GM12878 (cell line): Measurements from ENCODE around the gene MAOA. TPM values are rescaled to one million over a fixed set of nuclear protein-coding genes. Genes with fewer than 3 reads are reported as not detected.

ENCODE experiments used
- ATAC-seq: fragments of 200-7000 bp; cut with Tn5 transposase; 3 replicates; pipeline ENCODE4 v1.9.1; 2020; ENCODE audit warnings: mild to moderate bottlenecking, moderate library complexity
- BruUV-seq: library from RNA; stranded (reverse); fragments of 400-500 nt; replicated peaks from 2 replicates; lab custom pipeline; 2021; lab: Mats Ljungman, UMichigan
- CTCF ChIA-PET: fragments of 300-600 bp; sonication (Branson Sonifier 250); formaldehyde crosslinking; extraction: SDS; loops from one replicate; lab custom pipeline; 2021; ENCODE audit warnings: inconsistent platforms; lab: Yijun Ruan, JAX
- POLR2A ChIA-PET: fragments of 350-600 bp; formaldehyde crosslinking; extraction: SDS; loops from one replicate; lab custom pipeline; 2021; ENCODE audit warnings: inconsistent platforms; lab: Charles Lee
- RAD21 ChIA-PET: fragments of 300-600 bp; sonication (Branson Sonifier 250); formaldehyde crosslinking; loops from one replicate; lab custom pipeline; 2023; ENCODE audit warnings: antibody characterized with exemption; ENCODE audit not compliant: unreplicated experiment; lab: Charles Lee
- SMC1A ChIA-PET: fragments of 300-600 bp; sonication (Branson Sonifier 250); formaldehyde crosslinking; loops from one replicate; lab custom pipeline; 2023; ENCODE audit not compliant: unreplicated experiment, uncharacterized antibody; lab: Charles Lee
- DNase-seq: peaks from one replicate; pipeline ENCODE4 v3.0.0-alpha.2; 2011; ENCODE audit warnings: low read depth, low spot score
- FAIRE-seq: peaks from 3 replicates; lab custom pipeline; 2011; peaks lifted over from hg19 to GRCh38; lab: Jason Lieb, UNC
- H2AFZ ChIP-seq: 2 replicates; pipeline ENCODE4 v1.6.0; 2011; ENCODE audit warnings: low read depth, low read length, control low read depth; ENCODE audit not compliant: control insufficient read depth
- H3K27ac ChIP-seq: 2 replicates; pipeline ENCODE4 v1.5.1; 2011; ENCODE audit warnings: control low read depth; ENCODE audit not compliant: control insufficient read depth, insufficient read depth
- H3K27me3 ChIP-seq, 2 experiments: replicated peaks in 1 of 2; 2 replicates each; pipeline versions ENCODE4 v1.6.0 to v1.6.1; 2011; ENCODE audit warnings: low read length in 1 of 2; ENCODE audit not compliant: control insufficient read depth in 2 of 2, insufficient read depth in 2 of 2
- H3K36me3 ChIP-seq, 2 experiments: 2 replicates each; pipeline ENCODE4 v1.5.1; 2011; ENCODE audit warnings: low read length in 1 of 2; ENCODE audit not compliant: control insufficient read depth in 2 of 2, insufficient read depth in 2 of 2
- H3K4me1 ChIP-seq: 2 replicates; pipeline ENCODE4 v1.6.1; 2011; ENCODE audit warnings: mild to moderate bottlenecking, low read length, moderate library complexity, mixed read lengths; ENCODE audit not compliant: control insufficient read depth, insufficient read depth
- H3K4me2 ChIP-seq: 2 replicates; pipeline ENCODE4 v1.6.0; 2011; ENCODE audit warnings: control low read depth; ENCODE audit not compliant: control insufficient read depth, insufficient read depth
- H3K4me3 ChIP-seq: fragments of 200-600 bp; sonication (generic); 2 replicates; pipeline ENCODE4 v1.5.1; 2016
- H3K79me2 ChIP-seq: 2 replicates; pipeline ENCODE4 v1.6.0; 2011; ENCODE audit warnings: low read length; ENCODE audit not compliant: control insufficient read depth, insufficient read depth
- H3K9ac ChIP-seq: 2 replicates; pipeline ENCODE4 v1.8.0; 2011; ENCODE audit warnings: low read length, control low read depth, mixed read lengths; ENCODE audit not compliant: control insufficient read depth, insufficient read depth
- H3K9me3 ChIP-seq: replicated peaks from 3 replicates; pipeline ENCODE4 v1.5.1; 2011; ENCODE audit warnings: mild to moderate bottlenecking, low read length; ENCODE audit not compliant: control insufficient read depth, insufficient read depth
- H4K20me1 ChIP-seq: 2 replicates; pipeline ENCODE4 v1.6.0; 2011; ENCODE audit not compliant: control insufficient read depth, insufficient read depth
- CBX5 ChIP-seq: sonication (generic); IDR thresholded peaks from 2 replicates; pipeline ENCODE4 v1.6.1; 2016; ENCODE audit warnings: low read depth, moderate library complexity, mild to moderate bottlenecking, inconsistent platforms
- EP300 ChIP-seq, 2 experiments: fragments of 150-350 bp in 1 of 2; IDR thresholded peaks; 2 replicates each; pipeline ENCODE4 v1.6.1; 2011 to 2012; ENCODE audit warnings: low read depth in 2 of 2, low read length in 2 of 2, borderline replicate concordance in 1 of 2, improper control_type of control experiment in 1 of 2, inconsistent platforms in 1 of 2; ENCODE audit not compliant: control insufficient read depth in 1 of 2
- FOS ChIP-seq: IDR thresholded peaks from 3 replicates; pipeline ENCODE4 v1.6.1; 2011; ENCODE audit warnings: borderline replicate concordance; ENCODE audit not compliant: insufficient read length; ENCODE audit errors: extremely low read depth
- JUND ChIP-seq: IDR thresholded peaks from 2 replicates; pipeline ENCODE4 v1.6.1; 2012; ENCODE audit warnings: low read depth, mild to moderate bottlenecking, low read length, improper control_type of control experiment, moderate library complexity
- PBX3 ChIP-seq: IDR thresholded peaks from 2 replicates; pipeline ENCODE4 v1.6.1; 2011; ENCODE audit warnings: mild to moderate bottlenecking, low read depth, low read length, moderate library complexity; ENCODE audit not compliant: insufficient replicate concordance
- RCOR1 ChIP-seq: conservative IDR thresholded peaks from 2 replicates; pipeline ENCODE4 v1.6.1; 2012; ENCODE audit warnings: low read depth, low read length, improper control_type of control experiment
- SPI1 ChIP-seq: IDR thresholded peaks from 2 replicates; pipeline ENCODE4 v1.6.1; 2011; ENCODE audit warnings: low read depth, mild to moderate bottlenecking, low read length, moderate library complexity, borderline replicate concordance; ENCODE audit not compliant: insufficient read depth
- TAF1 ChIP-seq: IDR thresholded peaks from 2 replicates; pipeline ENCODE4 v1.6.1; 2011; ENCODE audit warnings: mild to moderate bottlenecking, low read depth, low read length, borderline replicate concordance
- TBL1XR1 ChIP-seq: IDR thresholded peaks from 2 replicates; pipeline ENCODE4 v1.6.1; 2012; ENCODE audit warnings: low read depth, low read length, improper control_type of control experiment
- ZSCAN29 ChIP-seq: fragments of 450-650 bp; IDR thresholded peaks from 2 replicates; pipeline ENCODE4 v1.6.1; 2017; ENCODE audit warnings: mild to moderate bottlenecking, moderate library complexity
- WGBS: methylation state at CpG from one replicate; pipeline ENCODE4 v1.1.6; 2016; ENCODE audit warnings: low lambda C conversion rate; ENCODE audit not compliant: insufficient replicate concordance, insufficient coverage; ENCODE audit errors: missing lambda C conversion rate; 5-methylcytosine and 5-hydroxymethylcytosine counted together
- in situ Hi-C: fragments of 300-500 bp; cut with MboI; formaldehyde crosslinking; loops from 9 replicates; pipeline ENCODE4 v1.14.3; 2018; ENCODE audit warnings: mixed read lengths
- intact Hi-C: fragments of 100-400 bp; cut with micrococcal nuclease; formaldehyde crosslinking; loops from one replicate; pipeline ENCODE4 v1.14.2; 2022; ENCODE audit not compliant: unreplicated experiment
- polyA plus RNA-seq, 11 experiments: library from polyadenylated mRNA; depleted of rRNA in 4 of 11; unstranded in 6 of 11; stranded (reverse) in 5 of 11; fragments of >200 nt; fragmentation: Nextera tagmentation in 4 of 11; fragmentation: Illumina TruSeq in 1 of 11; extraction: Ambion mirVana in 4 of 11; extraction: Trizol in 1 of 11; gene quantifications; 1 replicate in 1 of 11; 2 replicates in 10 of 11; pipeline versions ENCODE4 v1.2.1 to v1.2.3, GENCODE V29; 2011 to 2016; ENCODE audit warnings: inconsistent platforms in 2 of 11, missing spikeins in 2 of 11, low read depth in 1 of 11
- total RNA-seq, 4 experiments: library from RNA; depleted of rRNA in 3 of 4; stranded (reverse); fragments of >200 nt in 3 of 4; fragmentation: Illumina TruSeq in 1 of 4; extraction: Trizol in 1 of 4; gene quantifications; 2 replicates each; pipeline versions ENCODE4 v1.2.1 to v1.2.3, GENCODE V29; 2013 to 2021

MAOA gene
- total and polyA plus RNA-seq, 10 of the 15 experiments (the other 5 are each of a cell fraction or from before 2014, with no cell fraction given) = 0.02 to 0.51 (median 0.08) TPM; not detected in 7

- no peak for TF ChIP-seq SPI1
- TF ChIP-seq ZSCAN29 = no peak
Observed at GRCh38 chrX:43717161-43717560, 61.1 kb downstream of the MAOA start (continued).

GRCh38 chrX:43718081-43718480 is 62.0 kb downstream of the MAOA start:
- DNase-seq (no peak), FAIRE-seq (no peak), ATAC-seq (no peak)
- Histone ChIP-seq H3K9me3 (no peaks in the 10 kb centered on the region), H3K36me3 (no peaks in the 10 kb centered on the region), H3K79me2 (no peaks in the 10 kb centered on the region), H3K4me2 (no peak overlapping the region), H3K27me3 (no peaks in the 10 kb centered on the region), H3K4me3 (no peak overlapping the region), H3K9ac (no peak overlapping the region), H4K20me1 (no peaks in the 10 kb centered on the region), H3K4me1 (no peaks in the 10 kb centered on the region), H3K27ac (no peak overlapping the region), H2AFZ (no peak overlapping the region)
- SMC1A ChIA-PET = no interaction called here
- intact Hi-C loops = no loop called here
- no peak for TF ChIP-seq FOS
- no peak for TF ChIP-seq TAF1
- TF ChIP-seq CBX5 = no peak
- no peak for TF ChIP-seq TBL1XR1
- TF ChIP-seq EP300 (IDR thresholded peaks at IDR 0.05; ENCODE audit: borderline replicate concordance in 1 of 2, control insufficient read depth in 1 of 2, low read depth in 2 of 2, low read length in 2 of 2) = no peak
- no peak for TF ChIP-seq JUND
- TF ChIP-seq PBX3 = no peak
- no peak for TF ChIP-seq RCOR1
- POLR2A ChIA-PET = no interaction called here
- CTCF ChIA-PET = no interaction called here
- RAD21 ChIA-PET = no interaction called here
- in situ Hi-C loops = no loop called here
- 88% methylated on average over 1 of the region's 1 CpG for WGBS
- no TSS peak for BruUV-seq
